Activated CD8-positive, alpha-beta T cell treated with anti-CD3 and anti-CD28 coated beads for 36 hours (primary cell): Measurements from ENCODE around the gene MATK. TPM values are rescaled to one million over a fixed set of nuclear protein-coding genes. Genes with fewer than 3 reads are reported as not detected.
A peak's percentile ranks its signal among the peaks of the same experiment; 100 is the strongest.

Experiments
- ATAC-seq: fragments of 200-7000 bp; cut with Tn5 transposase; one replicate; pipeline ENCODE4 v1.10.0; 2021; ENCODE audit warnings: mild to moderate bottlenecking, moderate library complexity
- CTCF ChIA-PET: fragments of 350-600 bp; sonication (Branson Sonifier 250); formaldehyde crosslinking; loops from one replicate; lab custom pipeline; 2021; ENCODE audit warnings: antibody characterized with exemption; lab: Charles Lee
- POLR2A ChIA-PET: fragments of 350-600 bp; sonication (Branson Sonifier 250); formaldehyde crosslinking; loops from one replicate; lab custom pipeline; 2021; ENCODE audit warnings: antibody characterized with exemption; lab: Charles Lee
- DNase-seq: peaks from one replicate; pipeline ENCODE4 v3.0.0-alpha.2; 2020
- H3K27ac Mint-ChIP-seq: one replicate; pipeline ENCODE4 v1.8.0; 2021; ENCODE audit warnings: mild to moderate bottlenecking, mixed read lengths
- H3K27me3 Mint-ChIP-seq: one replicate; pipeline ENCODE4 v1.8.0; 2021; ENCODE audit warnings: mixed read lengths
- H3K36me3 Mint-ChIP-seq: one replicate; pipeline ENCODE4 v1.8.0; 2021; ENCODE audit warnings: low read depth, mixed read lengths
- H3K4me1 Mint-ChIP-seq: one replicate; pipeline ENCODE4 v1.8.0; 2021; ENCODE audit warnings: low read depth, mixed read lengths
- H3K4me3 Mint-ChIP-seq: one replicate; pipeline ENCODE4 v1.8.0; 2021; ENCODE audit warnings: mild to moderate bottlenecking, moderate library complexity, mixed read lengths
- H3K9me3 Mint-ChIP-seq: one replicate; pipeline ENCODE4 v1.8.0; 2021; ENCODE audit warnings: mixed read lengths
- CTCF ChIP-seq: fragments of 200-600 bp; IDR thresholded peaks from one replicate; pipeline ENCODE4 v1.8.0; 2022; ENCODE audit warnings: antibody characterized with exemption, mild to moderate bottlenecking
- intact Hi-C: fragments of 100-400 bp; cut with micrococcal nuclease; formaldehyde crosslinking; loops from one replicate; pipeline ENCODE4 v1.10.0; 2022
- total RNA-seq, 2 experiments: library from RNA; stranded (reverse); gene quantifications; one replicate each; pipeline ENCODE4 v1.2.3, GENCODE V29; 2021

Gene MATK
- total RNA-seq, 2 experiments from 2014 or later: 37.6 to 39.6 TPM

- no peaks in the 10 kb centered on the region for H3K36me3 Mint-ChIP-seq
- no peaks in the 10 kb centered on the region for H3K9me3 Mint-ChIP-seq
- H3K4me3 Mint-ChIP-seq: no peak overlapping the region
- intact Hi-C loops: loop anchor here (5.0 kb wide), 1 partner anchor 40 kb away; no protein-coding TSS in a partner anchor
- DNase-seq: peak; percentile 92
- ChIA-PET POLR2A (interaction anchor here (0.7 to 1.3 kb wide), 5 partner anchors 9 to 166 kb away, joined by 3 to 4 read pairs (median 3); partner anchors contain the start of gene MRPL54), CTCF (interaction anchor here (0.6 to 3.4 kb wide), 23 partner anchors 8 to 194 kb away, joined by 3 to 39 read pairs (median 4); partner anchors contain the start of genes APBA3, MATK and MRPL54)
- TF ChIP-seq CTCF: peak; percentile 100
- H3K4me1 Mint-ChIP-seq: peaks cover 19% of the 10 kb centered on the region
- peak overlapping the region; percentile 67 for H3K27ac Mint-ChIP-seq
- ATAC-seq: peak; percentile 91
- H3K27me3 Mint-ChIP-seq: no peaks in the 10 kb centered on the region
Measured at GRCh38 chr19:3821857-3822364, 35.7 kb upstream of the MATK start.

- Mint-ChIP-seq H3K27ac (no peak overlapping the region), H3K9me3 (no peaks in the 10 kb centered on the region), H3K36me3 (no peaks in the 10 kb centered on the region), H3K4me1 (peaks cover 19% of the 10 kb centered on the region), H3K27me3 (no peaks in the 10 kb centered on the region), H3K4me3 (no peak overlapping the region)
- no peak for TF ChIP-seq CTCF
- DNase-seq: no peak
- POLR2A ChIA-PET: no interaction called here
- no peak for ATAC-seq
- intact Hi-C loops: loop anchor here (5.0 kb wide), 1 partner anchor 39 kb away; no protein-coding TSS in a partner anchor
- CTCF ChIA-PET: interaction anchor here (0.8 to 3.4 kb wide), 7 partner anchors 9 to 159 kb away, joined by 3 to 39 read pairs (median 13); partner anchors contain the start of genes APBA3 and MRPL54
Measured at GRCh38 chr19:3821156-3821555, 35.0 kb upstream of the MATK start.

GRCh38 chr19:3819989-3820388 lies 33.8 kb upstream of the MATK start:
- no peak for DNase-seq
- Mint-ChIP-seq H3K36me3 (no peaks in the 10 kb centered on the region), H3K4me3 (no peak overlapping the region), H3K27ac (no peak overlapping the region), H3K9me3 (no peaks in the 10 kb centered on the region), H3K27me3 (no peaks in the 10 kb centered on the region), H3K4me1 (peaks cover 19% of the 10 kb centered on the region)
- POLR2A ChIA-PET: no interaction called here
- intact Hi-C loops: loop anchor here (5.0 to 10.0 kb wide), 2 partner anchors 38 to 55 kb away; partner anchors contain the start of genes APBA3 and MRPL54
- CTCF ChIA-PET: interaction anchor here (2.2 to 3.4 kb wide), 2 partner anchors 29 to 59 kb away, joined by 5 to 39 read pairs; partner anchors contain the start of genes APBA3 and MRPL54
- TF ChIP-seq CTCF: no peak
- ATAC-seq: no peak

GRCh38 chr19:3818918-3819317 lies 32.7 kb upstream of the MATK start:
- CTCF ChIA-PET: interaction anchor here (1.2 to 3.5 kb wide), 4 partner anchors 28 to 56 kb away, joined by 3 to 18 read pairs (median 8); partner anchors contain the start of genes APBA3 and MRPL54

More at GRCh38 chr19:3818918-3819317, 32.7 kb upstream of the MATK start:
- Mint-ChIP-seq H3K4me1 (peaks cover 29% of the 10 kb centered on the region), H3K27me3 (no peaks in the 10 kb centered on the region), H3K36me3 (no peaks in the 10 kb centered on the region), H3K9me3 (no peaks in the 10 kb centered on the region), H3K4me3 (no peak overlapping the region), H3K27ac (no peak overlapping the region)
- no peak for TF ChIP-seq CTCF
- POLR2A ChIA-PET: interaction anchor here (0.7 to 1.1 kb wide), 3 partner anchors 44 to 56 kb away, joined by 3 to 5 read pairs (median 3); partner anchors contain the start of gene MRPL54
- intact Hi-C loops: loop anchor here (10.0 kb wide), 1 partner anchor 54 kb away; the partner anchor contains the start of genes APBA3 and MRPL54
- no peak for DNase-seq
- no peak for ATAC-seq
